ENCODE measurements around the gene XPR1. TPM values are rescaled to one million over a fixed set of nuclear protein-coding genes. Genes with fewer than 3 reads are reported as not detected.

XPR1 gene
- total RNA-seq, 3 donors from 2014 or later (not counting 1 experiment from before 2014, with no cell fraction given): 14.8 to 18.2 (median 16.7) TPM

DNA sequence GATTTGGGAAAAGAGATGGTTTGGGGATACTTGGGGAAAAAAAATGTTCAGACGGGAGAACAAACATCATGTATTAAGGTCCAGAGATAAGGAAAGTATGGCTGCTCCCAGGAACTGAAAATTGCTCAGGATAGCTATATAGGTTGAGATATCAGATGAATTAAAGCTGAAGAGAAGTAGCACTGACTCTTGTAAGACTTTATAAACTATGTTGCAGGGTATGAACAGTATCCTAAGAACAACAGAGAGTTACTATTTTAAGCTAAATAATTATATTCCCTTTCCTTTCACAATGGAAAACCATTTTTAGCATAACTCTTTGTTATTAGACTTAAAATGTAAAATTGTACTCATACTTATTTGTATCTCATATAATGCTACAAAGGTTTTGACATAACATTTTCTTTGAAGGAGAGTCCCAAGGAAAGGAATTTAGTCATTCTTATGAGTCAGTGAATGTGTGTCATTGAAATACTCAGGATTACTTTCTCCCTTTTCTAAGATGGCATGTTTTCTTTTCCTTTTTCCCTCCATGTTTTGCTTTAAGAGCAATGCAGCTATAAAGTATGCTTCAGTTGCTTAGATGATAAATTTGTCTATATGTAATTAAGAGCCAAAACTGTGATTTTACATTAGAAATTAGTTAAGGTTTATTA is 141.5 kb downstream of the XPR1 start:
- intact Hi-C loops (cut with micrococcal nuclease): no loop called here
- 100% methylated on average over 1 of the region's 1 CpG for WGBS (ENCODE audit: insufficient coverage)
- Histone ChIP-seq H3K4me3 (ENCODE audit: low read length) (no peak overlapping the region), H3K36me3 (ENCODE audit: control insufficient read depth, insufficient read depth, low read length) (no peaks in the 10 kb centered on the region), H3K4me1 (ENCODE audit: control insufficient read depth, insufficient read depth, low read length) (no peaks in the 10 kb centered on the region), H3K9me3 (ENCODE audit: control insufficient read depth, insufficient read depth, low read length) (no peaks in the 10 kb centered on the region), H3K27me3 (ENCODE audit: control insufficient read depth, insufficient read depth, low read length) (no peaks in the 10 kb centered on the region), H3K27ac (ENCODE audit: low read length) (no peak overlapping the region)
- Mint-ChIP-seq H3K4me1 (peaks cover 33 to 41% of the 10 kb centered on the region in 2 donors), H3K27me3 (ENCODE audit: low read depth in 2 of 2) (no peaks in the 10 kb centered on the region), H3K36me3 (no peaks in the 10 kb centered on the region), H3K9me3 (no peaks in the 10 kb centered on the region), H3K27ac (no peak overlapping the region), H3K4me3 (no peak overlapping the region)
- DNase-seq: no peak
- TF ChIP-seq, protein P1, sequence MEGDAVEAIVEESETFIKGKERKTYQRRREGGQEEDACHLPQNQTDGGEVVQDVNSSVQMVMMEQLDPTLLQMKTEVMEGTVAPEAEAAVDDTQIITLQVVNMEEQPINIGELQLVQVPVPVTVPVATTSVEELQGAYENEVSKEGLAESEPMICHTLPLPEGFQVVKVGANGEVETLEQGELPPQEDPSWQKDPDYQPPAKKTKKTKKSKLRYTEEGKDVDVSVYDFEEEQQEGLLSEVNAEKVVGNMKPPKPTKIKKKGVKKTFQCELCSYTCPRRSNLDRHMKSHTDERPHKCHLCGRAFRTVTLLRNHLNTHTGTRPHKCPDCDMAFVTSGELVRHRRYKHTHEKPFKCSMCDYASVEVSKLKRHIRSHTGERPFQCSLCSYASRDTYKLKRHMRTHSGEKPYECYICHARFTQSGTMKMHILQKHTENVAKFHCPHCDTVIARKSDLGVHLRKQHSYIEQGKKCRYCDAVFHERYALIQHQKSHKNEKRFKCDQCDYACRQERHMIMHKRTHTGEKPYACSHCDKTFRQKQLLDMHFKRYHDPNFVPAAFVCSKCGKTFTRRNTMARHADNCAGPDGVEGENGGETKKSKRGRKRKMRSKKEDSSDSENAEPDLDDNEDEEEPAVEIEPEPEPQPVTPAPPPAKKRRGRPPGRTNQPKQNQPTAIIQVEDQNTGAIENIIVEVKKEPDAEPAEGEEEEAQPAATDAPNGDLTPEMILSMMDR (IDR thresholded peaks at IDR 0.05): no peak
- no peak for ATAC-seq

DNA sequence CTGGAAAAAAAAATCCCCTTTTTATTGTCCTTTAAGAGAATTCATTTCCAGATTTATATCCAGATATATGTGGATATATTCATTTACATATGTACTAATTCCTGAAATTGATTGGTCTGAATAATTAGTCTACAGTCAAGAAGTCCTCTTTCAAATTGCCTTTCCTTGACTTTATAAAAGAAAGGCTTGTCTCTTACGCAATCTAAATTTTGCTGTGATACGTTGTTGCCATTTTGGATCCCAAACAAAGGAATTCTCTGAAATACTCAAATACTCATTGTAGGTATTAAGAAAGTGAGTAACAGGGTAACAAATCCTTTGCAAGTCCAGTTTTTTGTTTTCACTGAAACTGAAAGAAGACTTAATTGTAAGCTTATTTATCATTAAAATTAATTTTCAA is 144.0 kb downstream of the XPR1 start:
- no peak for ATAC-seq

DNA sequence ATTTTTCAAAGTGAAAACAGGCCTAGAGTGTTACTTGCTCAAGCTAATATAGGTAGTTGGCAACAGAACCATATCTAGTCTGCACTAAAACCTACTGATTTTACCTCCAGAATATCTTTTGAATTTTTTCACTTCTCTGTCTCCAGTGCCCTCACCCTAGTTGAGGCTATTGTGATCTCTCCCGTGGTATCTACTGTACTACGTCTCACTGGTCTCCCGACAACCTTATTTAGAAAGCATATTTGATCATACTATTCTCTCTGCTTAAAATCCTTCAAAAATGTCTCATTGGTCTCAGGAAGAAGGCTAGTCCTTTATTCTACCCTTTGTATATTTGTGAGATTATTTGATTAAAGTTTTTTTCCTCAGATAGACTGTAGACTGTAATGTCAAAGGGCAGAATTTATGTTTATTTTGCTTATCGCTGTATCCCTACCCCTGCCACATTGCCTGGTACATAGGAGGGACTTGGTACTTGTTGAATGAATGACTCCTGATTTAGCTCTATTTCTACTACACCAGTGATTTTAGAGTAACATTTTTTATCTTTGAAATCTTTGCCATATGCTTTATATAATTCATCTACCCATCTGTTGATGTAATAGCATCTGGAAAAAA is 145.4 kb downstream of the XPR1 start:
- intact Hi-C loops (cut with micrococcal nuclease): no loop called here
- Mint-ChIP-seq H3K9me3 (no peaks in the 10 kb centered on the region), H3K27ac (no peak overlapping the region), H3K27me3 (ENCODE audit: low read depth in 2 of 2) (no peaks in the 10 kb centered on the region), H3K36me3 (no peaks in the 10 kb centered on the region), H3K4me3 (no peak overlapping the region), H3K4me1 (peaks cover 23 to 30% of the 10 kb centered on the region in 2 donors)
- TF ChIP-seq, protein P1 (IDR thresholded peaks at IDR 0.05): no peak
- Histone ChIP-seq H3K4me1 (ENCODE audit: control insufficient read depth, insufficient read depth, low read length) (no peaks in the 10 kb centered on the region), H3K4me3 (ENCODE audit: low read length) (no peak overlapping the region), H3K27ac (ENCODE audit: low read length) (no peak overlapping the region), H3K27me3 (ENCODE audit: control insufficient read depth, insufficient read depth, low read length) (no peaks in the 10 kb centered on the region), H3K9me3 (ENCODE audit: control insufficient read depth, insufficient read depth, low read length) (no peaks in the 10 kb centered on the region), H3K36me3 (ENCODE audit: control insufficient read depth, insufficient read depth, low read length) (no peaks in the 10 kb centered on the region)
- 98% methylated on average over 3 of the region's 4 CpGs for WGBS (ENCODE audit: insufficient coverage)
- ATAC-seq: no peak
- DNase-seq: no peak

More for the DNA sequence above, 144.0 kb downstream of the XPR1 start:
- H3K27ac ChIP-seq (ENCODE audit: low read length): no peak overlapping the region
- intact Hi-C loops (cut with micrococcal nuclease): no loop called here
- H3K36me3 ChIP-seq (ENCODE audit: control insufficient read depth, insufficient read depth, low read length): no peaks in the 10 kb centered on the region
- Mint-ChIP-seq H3K36me3 (no peaks in the 10 kb centered on the region), H3K9me3 (no peaks in the 10 kb centered on the region), H3K4me3 (no peak overlapping the region), H3K27me3 (ENCODE audit: low read depth in 2 of 2) (no peaks in the 10 kb centered on the region), H3K4me1 (peaks cover 29 to 40% of the 10 kb centered on the region in 2 donors), H3K27ac (no peak overlapping the region)
- H3K27me3 ChIP-seq (ENCODE audit: control insufficient read depth, insufficient read depth, low read length): no peaks in the 10 kb centered on the region
- no peak for DNase-seq
- H3K4me3 ChIP-seq (ENCODE audit: low read length): no peak overlapping the region
- no peaks in the 10 kb centered on the region for H3K4me1 ChIP-seq (ENCODE audit: control insufficient read depth, insufficient read depth, low read length)
- no peaks in the 10 kb centered on the region for H3K9me3 ChIP-seq (ENCODE audit: control insufficient read depth, insufficient read depth, low read length)
- WGBS (ENCODE audit: insufficient coverage): no CpG with 5 or more reads among the region's 2 CpGs
- TF ChIP-seq, protein P1 (IDR thresholded peaks at IDR 0.05): no peak

Measured in natural killer cell (primary cell).